ENCODE data around the gene ORAI1.
A peak's percentile ranks its signal among the peaks of the same experiment; 100 is the strongest.

The ORAI1 gene

DNA sequence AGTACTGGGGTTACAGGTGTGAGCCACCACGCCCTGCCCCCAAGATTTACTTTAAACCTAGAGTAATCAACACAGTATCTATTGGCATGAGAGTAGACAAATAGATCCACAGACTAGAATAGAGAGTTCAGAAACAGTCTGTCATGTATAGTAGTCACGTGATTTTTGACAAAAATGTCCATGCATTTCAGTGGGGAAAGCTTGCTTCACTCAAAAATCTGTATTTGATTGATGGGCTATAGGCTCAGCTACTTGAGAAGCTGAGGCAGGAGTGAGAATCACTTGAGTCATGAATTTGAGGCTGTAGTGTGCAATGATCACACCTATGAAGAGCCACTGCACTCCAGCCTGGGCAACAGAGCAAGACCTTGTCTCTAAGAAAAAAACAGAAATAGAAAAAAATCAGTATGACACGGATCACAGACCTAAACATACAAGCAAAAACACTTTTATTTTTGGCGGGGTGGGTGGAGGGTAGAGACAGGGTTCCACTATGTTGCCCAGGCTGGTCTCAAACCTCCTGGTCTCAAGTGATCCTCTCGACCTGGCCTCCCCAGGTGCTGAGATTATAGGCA, 7.6 kb upstream of the ORAI1 start:
- H3K4me3 ChIP-seq (ENCODE audit: low read depth, low read length): no peak overlapping the region
- H3K27ac ChIP-seq (ENCODE audit: extremely low read depth, low read depth, low read length): no peak overlapping the region
- H3K9me3 ChIP-seq (ENCODE audit: control insufficient read depth, insufficient read depth, low read depth, low read length): no peaks in the 10 kb centered on the region
- ChIA-PET CTCF (interaction anchor here (0.6 to 0.8 kb wide), 3 partner anchors 42 to 163 kb away, joined by 3 to 4 read pairs (median 3); no protein-coding TSS in a partner anchor), POLR2A (no interaction called here)
- H3K4me1 ChIP-seq (ENCODE audit: control insufficient read depth, insufficient read depth, low read length): no peaks in the 10 kb centered on the region
- no peaks in the 10 kb centered on the region for H3K36me3 ChIP-seq (ENCODE audit: control insufficient read depth in 2 of 2, insufficient read depth in 1 of 2, low read length in 2 of 2)
- TF ChIP-seq ZNF621 (tag by site-specific recombination; IDR thresholded peaks at IDR 0.05): no peak
- TF ChIP-seq ZFP41 (tag by site-specific recombination; IDR thresholded peaks at IDR 0.05; ENCODE audit: borderline replicate concordance): no peak
- TF ChIP-seq, protein P1, sequence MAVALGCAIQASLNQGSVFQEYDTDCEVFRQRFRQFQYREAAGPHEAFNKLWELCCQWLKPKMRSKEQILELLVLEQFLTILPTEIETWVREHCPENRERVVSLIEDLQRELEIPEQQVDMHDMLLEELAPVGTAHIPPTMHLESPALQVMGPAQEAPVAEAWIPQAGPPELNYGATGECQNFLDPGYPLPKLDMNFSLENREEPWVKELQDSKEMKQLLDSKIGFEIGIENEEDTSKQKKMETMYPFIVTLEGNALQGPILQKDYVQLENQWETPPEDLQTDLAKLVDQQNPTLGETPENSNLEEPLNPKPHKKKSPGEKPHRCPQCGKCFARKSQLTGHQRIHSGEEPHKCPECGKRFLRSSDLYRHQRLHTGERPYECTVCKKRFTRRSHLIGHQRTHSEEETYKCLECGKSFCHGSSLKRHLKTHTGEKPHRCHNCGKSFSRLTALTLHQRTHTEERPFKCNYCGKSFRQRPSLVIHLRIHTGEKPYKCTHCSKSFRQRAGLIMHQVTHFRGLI (tag by site-specific recombination; IDR thresholded peaks at IDR 0.05): no peak
- no peak for TF ChIP-seq YY1 (tag by site-specific recombination; IDR thresholded peaks at IDR 0.05)
- TF ChIP-seq ZNF311 (tag by site-specific recombination; IDR thresholded peaks at IDR 0.05; ENCODE audit: borderline replicate concordance): no peak
- TF ChIP-seq ZNF521 (tag by site-specific recombination; IDR thresholded peaks at IDR 0.05): no peak
- no peak for TF ChIP-seq ZNF133 (tag by site-specific recombination; IDR thresholded peaks at IDR 0.05)
- TF ChIP-seq ZNF121 (tag by site-specific recombination; IDR thresholded peaks at IDR 0.05): no peak
- no peak for TF ChIP-seq ZNF843 (tag by site-specific recombination; IDR thresholded peaks at IDR 0.05)
- TF ChIP-seq TCF7L2 (IDR thresholded peaks at IDR 0.05; ENCODE audit: borderline replicate concordance, low read depth, low read length): no peak
- TF ChIP-seq ZNF510 (tag by site-specific recombination; IDR thresholded peaks at IDR 0.05; ENCODE audit: insufficient replicate concordance): no peak

DNA sequence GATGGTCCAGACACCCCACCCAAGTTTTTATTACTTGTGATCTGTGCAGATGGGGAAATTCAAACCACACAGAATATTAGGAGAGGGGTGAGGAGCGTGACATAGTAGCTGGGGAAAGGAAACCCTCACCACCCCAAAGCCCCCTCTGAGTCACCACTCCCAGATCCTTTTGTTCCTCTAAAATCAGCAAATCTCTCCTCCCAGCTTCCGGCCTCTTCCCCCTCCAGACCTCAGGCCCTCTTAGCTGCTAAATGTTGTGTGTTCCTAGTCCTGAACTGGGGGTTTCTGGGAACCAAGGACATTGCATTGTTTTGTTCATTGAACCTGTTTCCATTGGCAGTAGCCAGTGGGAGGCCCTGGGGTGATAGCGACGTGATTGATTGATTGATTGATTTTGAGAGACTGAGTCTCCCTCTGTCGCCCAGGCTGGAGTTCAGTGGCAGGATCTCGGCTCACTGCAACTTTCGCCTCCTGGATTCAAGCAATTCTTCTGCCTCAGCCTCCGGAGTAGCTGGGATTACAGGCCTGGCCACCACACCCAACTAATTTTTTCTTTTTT, 5.9 kb upstream of the ORAI1 start:
- Histone ChIP-seq H3K36me3 (ENCODE audit: control insufficient read depth in 2 of 2, insufficient read depth in 1 of 2, low read length in 2 of 2) (no peaks in the 10 kb centered on the region), H3K9me3 (ENCODE audit: control insufficient read depth, insufficient read depth, low read depth, low read length) (no peaks in the 10 kb centered on the region), H3K4me3 (ENCODE audit: low read depth, low read length) (no peak overlapping the region), H3K4me1 (ENCODE audit: control insufficient read depth, insufficient read depth, low read length) (0 out of 2 replicates have a peak, but pooled peaks cover 2% of the 10 kb centered on the region), H3K27ac (ENCODE audit: extremely low read depth, low read depth, low read length) (no peak overlapping the region)
- ChIA-PET CTCF (interaction anchor here (0.6 to 2.4 kb wide), 3 partner anchors 9 to 145 kb away, joined by 3 to 11 read pairs (median 3); no protein-coding TSS in a partner anchor), POLR2A (interaction anchor here (0.7 kb wide), 1 partner anchor 9 kb away, joined by 5 read pairs; no protein-coding TSS in a partner anchor)
- no peak for TF ChIP-seq ZNF354C (tag by site-specific recombination; IDR thresholded peaks at IDR 0.05; ENCODE audit: borderline replicate concordance, low read depth)
- TF ChIP-seq, protein P2, sequence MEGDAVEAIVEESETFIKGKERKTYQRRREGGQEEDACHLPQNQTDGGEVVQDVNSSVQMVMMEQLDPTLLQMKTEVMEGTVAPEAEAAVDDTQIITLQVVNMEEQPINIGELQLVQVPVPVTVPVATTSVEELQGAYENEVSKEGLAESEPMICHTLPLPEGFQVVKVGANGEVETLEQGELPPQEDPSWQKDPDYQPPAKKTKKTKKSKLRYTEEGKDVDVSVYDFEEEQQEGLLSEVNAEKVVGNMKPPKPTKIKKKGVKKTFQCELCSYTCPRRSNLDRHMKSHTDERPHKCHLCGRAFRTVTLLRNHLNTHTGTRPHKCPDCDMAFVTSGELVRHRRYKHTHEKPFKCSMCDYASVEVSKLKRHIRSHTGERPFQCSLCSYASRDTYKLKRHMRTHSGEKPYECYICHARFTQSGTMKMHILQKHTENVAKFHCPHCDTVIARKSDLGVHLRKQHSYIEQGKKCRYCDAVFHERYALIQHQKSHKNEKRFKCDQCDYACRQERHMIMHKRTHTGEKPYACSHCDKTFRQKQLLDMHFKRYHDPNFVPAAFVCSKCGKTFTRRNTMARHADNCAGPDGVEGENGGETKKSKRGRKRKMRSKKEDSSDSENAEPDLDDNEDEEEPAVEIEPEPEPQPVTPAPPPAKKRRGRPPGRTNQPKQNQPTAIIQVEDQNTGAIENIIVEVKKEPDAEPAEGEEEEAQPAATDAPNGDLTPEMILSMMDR (tag by site-specific recombination; IDR thresholded peaks at IDR 0.05): no peak
- TF ChIP-seq ZNF10 (tag by site-specific recombination; IDR thresholded peaks at IDR 0.05): no peak
- TF ChIP-seq ZNF214 (tag by site-specific recombination; IDR thresholded peaks at IDR 0.05; ENCODE audit: borderline replicate concordance): no peak
- TF ChIP-seq, protein P3, sequence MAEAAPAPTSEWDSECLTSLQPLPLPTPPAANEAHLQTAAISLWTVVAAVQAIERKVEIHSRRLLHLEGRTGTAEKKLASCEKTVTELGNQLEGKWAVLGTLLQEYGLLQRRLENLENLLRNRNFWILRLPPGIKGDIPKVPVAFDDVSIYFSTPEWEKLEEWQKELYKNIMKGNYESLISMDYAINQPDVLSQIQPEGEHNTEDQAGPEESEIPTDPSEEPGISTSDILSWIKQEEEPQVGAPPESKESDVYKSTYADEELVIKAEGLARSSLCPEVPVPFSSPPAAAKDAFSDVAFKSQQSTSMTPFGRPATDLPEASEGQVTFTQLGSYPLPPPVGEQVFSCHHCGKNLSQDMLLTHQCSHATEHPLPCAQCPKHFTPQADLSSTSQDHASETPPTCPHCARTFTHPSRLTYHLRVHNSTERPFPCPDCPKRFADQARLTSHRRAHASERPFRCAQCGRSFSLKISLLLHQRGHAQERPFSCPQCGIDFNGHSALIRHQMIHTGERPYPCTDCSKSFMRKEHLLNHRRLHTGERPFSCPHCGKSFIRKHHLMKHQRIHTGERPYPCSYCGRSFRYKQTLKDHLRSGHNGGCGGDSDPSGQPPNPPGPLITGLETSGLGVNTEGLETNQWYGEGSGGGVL (tag by site-specific recombination; IDR thresholded peaks at IDR 0.05): 0 out of 2 replicates have a peak, but pooled peaks have one; percentile 33

Measured in HEK293 (cell line).